Stimulated activated CD4-positive, alpha-beta T cell treated with anti-CD3 and anti-CD28 coated beads, Interleukin-15, amount 100 ng/mL, for 1 hour (primary cell): ENCODE data around the gene GLS.
"Not testable (repeated sequence)": the region's sequence is repeated elsewhere in the genome, so short reads cannot be mapped to it uniquely, and the experiment has no call there.

Experiments used
- DNase-seq, 2 donors: peaks; one replicate each; pipeline ENCODE4 v3.0.0-alpha.2; 2020; ENCODE audit warnings: low read depth in 1 of 2, low spot score in 1 of 2

Gene GLS

GRCh38 chr2:190855245-190855644, 25.4 kb upstream of the GLS start:
- DNase-seq: no peak

- no peak for DNase-seq
Measured at GRCh38 chr2:190856985-190857384, 23.6 kb upstream of the GLS start.

- no peak for DNase-seq
Measured at GRCh38 chr2:190858817-190859216, 21.8 kb upstream of the GLS start.

- DNase-seq: no peak
Measured at GRCh38 chr2:190859347-190860297, 21.0 kb upstream of the GLS start.

GRCh38 chr2:190860985-190861680, 19.5 kb upstream of the GLS start:
- no peak for DNase-seq

- DNase-seq: not testable (repeated sequence)
Measured at GRCh38 chr2:190862128-190862527, 18.5 kb upstream of the GLS start.

GRCh38 chr2:190862571-190862991, 18.0 kb upstream of the GLS start:
- no peak for DNase-seq

- no peak for DNase-seq
Measured at GRCh38 chr2:190863946-190864345, 16.7 kb upstream of the GLS start.

GRCh38 chr2:190864375-190864774, 16.2 kb upstream of the GLS start:
- no peak for DNase-seq

GRCh38 chr2:190867212-190867611, 13.4 kb upstream of the GLS start:
- DNase-seq: no peak

- no peak for DNase-seq
Measured at GRCh38 chr2:190867832-190868231, 12.8 kb upstream of the GLS start.

GRCh38 chr2:190869721-190870120, 10.9 kb upstream of the GLS start:
- DNase-seq: no peak

GRCh38 chr2:190873451-190873850, 7.2 kb upstream of the GLS start:
- DNase-seq: not testable (repeated sequence)

- DNase-seq: no peak
Measured at GRCh38 chr2:190875891-190876290, 4.7 kb upstream of the GLS start.

GRCh38 chr2:190876631-190877030, 4.0 kb upstream of the GLS start:
- no peak for DNase-seq

GRCh38 chr2:190877436-190877835, 3.2 kb upstream of the GLS start:
- no peak for DNase-seq

- peak in 1 of 2 donors; percentile 27 for DNase-seq
Measured at GRCh38 chr2:190879474-190880377, 895 bp upstream of the GLS start.

- no peak for DNase-seq
Measured at GRCh38 chr2:190881084-190881597, 520 bp downstream of the GLS start.

- DNase-seq: peak; percentile 50 to 51
Measured at GRCh38 chr2:190881598-190882410, 1.2 kb downstream of the GLS start.

GRCh38 chr2:190882411-190882766, 1.8 kb downstream of the GLS start:
- DNase-seq: no peak
